Left lobe of liver (tissue), 2 donors: Measurements from ENCODE around the gene FOXL2. TPM values are rescaled to one million over a fixed set of nuclear protein-coding genes. Genes with fewer than 3 reads are reported as not detected.

Experiments used
- ATAC-seq: fragments of 200-7000 bp; cut with Tn5 transposase; one replicate; pipeline ENCODE4 v1.9.1; 2020; ENCODE audit warnings: mild to moderate bottlenecking, moderate library complexity
- DNase-seq: peaks from one replicate; pipeline ENCODE4 v3.0.0-alpha.2; 2020; ENCODE audit warnings: low spot score
- total RNA-seq: library from RNA; stranded (reverse); gene quantifications from one replicate; pipeline ENCODE4 v1.2.1, GENCODE V29; 2021
- donor health status: DM: no; HTN: no; CAD: no; lungs with moderate emphysema.
- donor health status: DM: no; HTN: yes; CAD: no.

The FOXL2 gene
- total RNA-seq, 1 donor from 2014 or later: 0.10 TPM

DNA sequence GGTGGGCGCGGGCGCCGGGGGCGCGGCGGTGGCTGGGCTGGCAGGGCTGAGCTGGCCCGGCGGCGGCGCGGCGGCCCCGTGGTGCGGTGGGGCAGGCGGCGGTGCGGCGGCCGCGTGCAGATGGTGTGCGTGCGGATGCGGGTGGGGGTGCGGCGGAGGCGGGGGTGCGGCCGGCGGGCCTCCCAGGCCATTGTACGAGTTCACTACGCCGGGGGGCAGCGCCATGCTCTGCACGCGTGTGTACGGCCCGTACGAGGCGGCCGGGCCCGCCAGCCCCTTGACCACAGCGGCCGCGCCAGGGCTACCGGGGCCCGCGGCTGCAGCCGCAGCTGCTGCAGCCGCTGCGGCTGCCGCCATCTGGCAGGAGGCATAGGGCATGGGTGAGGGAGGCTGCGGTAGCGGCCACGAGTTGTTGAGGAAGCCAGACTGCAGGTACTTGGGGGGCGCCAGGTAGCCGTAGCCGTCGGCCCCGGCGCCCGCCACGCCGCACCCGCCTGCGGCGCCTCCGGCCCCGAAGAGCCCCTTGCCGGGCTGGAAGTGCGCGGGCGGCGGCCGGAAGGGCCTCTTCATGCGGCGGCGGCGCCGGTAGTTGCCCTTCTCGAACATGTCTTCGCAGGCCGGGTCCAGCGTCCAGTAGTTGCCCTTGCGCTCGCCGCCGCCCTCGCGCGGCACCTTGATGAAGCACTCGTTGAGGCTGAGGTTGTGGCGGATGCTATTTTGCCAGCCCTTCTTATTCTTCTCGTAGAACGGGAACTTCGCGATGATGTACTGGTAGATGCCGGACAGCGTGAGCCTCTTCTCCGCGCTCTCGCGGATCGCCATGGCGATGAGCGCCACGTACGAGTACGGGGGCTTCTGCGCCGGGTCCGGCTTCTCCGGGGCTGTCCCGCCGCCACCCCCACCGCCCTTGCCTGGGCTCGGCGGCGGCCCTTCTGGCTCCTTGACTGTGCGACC, 951 bp downstream of the FOXL2 start:
- ATAC-seq: peak; percentile 71
- no peak for DNase-seq

DNA sequence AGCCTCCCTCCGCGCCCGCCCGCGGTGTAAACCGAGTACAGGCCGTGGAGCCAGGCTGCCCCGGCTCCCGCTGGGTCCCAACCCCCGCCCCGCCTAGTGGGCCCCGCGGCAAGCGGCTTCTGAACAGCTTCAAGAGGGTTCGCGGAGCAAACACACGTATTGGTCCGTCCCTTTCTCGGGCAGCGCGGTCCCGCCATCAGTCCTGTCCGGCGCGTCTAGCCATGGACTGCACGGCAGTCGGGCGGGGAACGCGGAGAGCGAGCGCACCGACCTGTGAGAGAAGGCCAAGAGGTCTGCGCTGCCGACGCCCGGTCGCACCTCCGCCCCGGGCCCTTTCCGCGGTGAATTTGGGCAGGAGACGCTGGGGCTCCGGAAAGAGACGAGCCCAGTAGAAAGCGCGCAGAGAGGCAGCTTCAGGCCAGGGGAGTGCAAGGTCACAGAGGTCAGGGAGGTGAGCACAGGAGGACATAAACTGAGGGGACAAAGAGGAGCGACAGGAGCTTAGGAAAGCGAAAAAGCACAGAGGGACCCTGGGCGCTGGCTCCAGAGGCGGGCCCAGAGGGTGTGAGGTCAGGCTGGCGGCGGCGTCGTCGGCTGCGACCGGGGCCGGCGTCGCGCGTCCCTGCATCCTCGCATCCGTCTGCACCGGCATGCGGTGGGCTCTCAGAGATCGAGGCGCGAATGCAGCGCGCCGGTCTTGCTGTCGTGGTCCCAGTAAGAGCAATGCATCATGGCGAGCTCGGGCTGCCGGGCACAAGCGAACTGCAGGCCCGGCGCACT, 1.8 kb downstream of the FOXL2 start:
- no peak for ATAC-seq
- DNase-seq: no peak

- no peak for ATAC-seq
- DNase-seq: no peak
These were observed 2.3 kb downstream of the FOXL2 start for GRCh38 chr3:138944654-138944928.

- no peak for ATAC-seq
- no peak for DNase-seq
These were observed 2.9 kb downstream of the FOXL2 start for GRCh38 chr3:138943724-138944653.

DNA sequence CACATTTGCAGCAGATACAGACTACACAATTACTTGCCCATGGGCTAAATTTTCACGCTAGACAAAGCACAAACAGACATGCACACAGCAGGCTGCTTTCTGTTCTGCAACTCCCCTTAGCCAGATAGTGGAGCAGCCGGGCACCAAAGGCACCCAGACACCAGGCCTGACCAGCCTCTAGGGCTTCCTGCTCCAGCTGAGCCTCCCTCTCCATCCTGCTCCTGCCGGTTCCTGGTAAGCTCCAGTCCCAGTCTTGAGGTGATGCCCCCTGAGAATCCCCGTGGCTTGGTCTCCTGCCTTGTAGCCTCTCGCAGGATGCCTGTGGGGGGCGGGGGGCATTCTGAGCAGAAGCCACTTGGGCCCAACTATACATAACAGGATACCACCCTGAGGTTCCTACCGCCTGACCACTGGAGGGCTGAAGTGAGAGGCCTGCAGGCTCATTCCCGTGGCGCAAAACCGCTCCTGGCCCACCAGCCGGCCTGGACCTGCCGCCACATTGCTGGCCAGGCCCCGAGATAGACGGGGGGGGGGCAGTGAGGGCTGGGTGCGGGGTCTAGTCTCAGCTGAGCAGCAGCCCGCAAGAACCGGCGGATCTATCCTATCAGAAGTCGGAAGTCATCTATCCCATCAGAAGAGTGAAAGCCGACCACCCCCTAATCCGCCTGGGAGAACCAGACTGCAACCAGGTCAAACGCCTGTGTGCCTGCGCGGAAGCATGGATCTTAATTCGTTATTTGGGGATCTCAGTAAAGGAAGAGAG, 3.9 kb downstream of the FOXL2 start:
- no peak for ATAC-seq
- DNase-seq: no peak

DNA sequence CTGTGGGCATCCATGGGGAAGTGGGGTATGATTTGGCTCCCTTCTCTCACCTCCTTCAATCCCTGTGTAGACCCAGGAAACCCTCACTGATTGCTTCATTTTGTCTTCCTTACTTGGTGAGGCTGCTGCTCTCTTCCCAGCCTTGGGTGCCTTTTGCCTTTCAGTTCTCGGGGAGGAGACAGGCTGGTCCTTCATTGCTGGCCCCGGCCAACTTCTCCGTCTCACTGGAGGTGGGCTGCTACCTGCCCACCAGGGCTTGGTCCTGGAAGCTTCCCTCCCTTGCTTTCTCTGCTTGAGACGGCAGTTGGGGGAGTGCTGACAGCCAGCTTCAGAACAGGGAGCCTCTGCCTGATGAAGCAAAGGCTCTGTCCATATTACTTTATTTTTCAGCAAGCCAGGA, 4.7 kb downstream of the FOXL2 start:
- ATAC-seq (no peak), DNase-seq (no peak)

GRCh38 chr3:138941259-138941885, 5.6 kb downstream of the FOXL2 start:
- peak; percentile 63 for ATAC-seq
- DNase-seq: no peak

GRCh38 chr3:138940446-138940845, 6.5 kb downstream of the FOXL2 start:
- DNase-seq (no peak), ATAC-seq (no peak)

- DNase-seq: no peak
These were observed 7.2 kb downstream of the FOXL2 start for GRCh38 chr3:138939561-138940241.

DNA sequence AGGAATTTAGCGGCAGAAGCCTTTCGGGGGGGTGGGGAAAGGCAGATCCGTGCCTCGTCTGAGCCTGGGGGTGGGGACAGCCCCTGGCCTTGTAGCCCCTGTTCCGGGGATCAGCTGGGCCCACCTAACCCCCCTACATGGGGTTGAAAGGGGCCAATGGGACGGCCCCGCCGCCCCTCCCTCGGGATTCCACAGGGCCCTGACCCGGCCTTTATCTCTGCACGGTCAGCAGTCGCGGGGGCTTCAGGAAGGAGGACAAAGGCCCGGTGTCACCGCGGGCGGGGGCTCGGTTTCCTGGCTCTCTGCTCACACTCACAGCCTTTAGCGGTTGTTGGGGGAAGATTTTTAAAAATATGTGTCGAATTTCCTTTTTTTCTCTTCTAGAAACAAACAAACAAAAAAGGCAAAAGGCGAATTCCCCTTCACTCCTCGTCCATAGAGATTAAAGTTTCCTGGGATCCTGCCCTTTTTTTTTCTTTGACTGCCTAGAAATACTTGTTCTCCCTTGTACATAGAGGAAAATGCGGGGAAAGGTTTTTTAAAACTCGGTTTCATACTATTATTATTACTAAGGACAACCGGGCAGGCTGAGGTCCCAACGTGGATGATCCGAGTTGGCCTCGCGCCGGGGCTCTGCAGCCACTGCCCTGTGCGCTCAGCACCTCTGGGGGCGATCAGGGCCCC, 7.9 kb downstream of the FOXL2 start:
- ATAC-seq (no peak), DNase-seq (no peak)

More at GRCh38 chr3:138939561-138940241, 7.2 kb downstream of the FOXL2 start:
- no peak for ATAC-seq

DNA sequence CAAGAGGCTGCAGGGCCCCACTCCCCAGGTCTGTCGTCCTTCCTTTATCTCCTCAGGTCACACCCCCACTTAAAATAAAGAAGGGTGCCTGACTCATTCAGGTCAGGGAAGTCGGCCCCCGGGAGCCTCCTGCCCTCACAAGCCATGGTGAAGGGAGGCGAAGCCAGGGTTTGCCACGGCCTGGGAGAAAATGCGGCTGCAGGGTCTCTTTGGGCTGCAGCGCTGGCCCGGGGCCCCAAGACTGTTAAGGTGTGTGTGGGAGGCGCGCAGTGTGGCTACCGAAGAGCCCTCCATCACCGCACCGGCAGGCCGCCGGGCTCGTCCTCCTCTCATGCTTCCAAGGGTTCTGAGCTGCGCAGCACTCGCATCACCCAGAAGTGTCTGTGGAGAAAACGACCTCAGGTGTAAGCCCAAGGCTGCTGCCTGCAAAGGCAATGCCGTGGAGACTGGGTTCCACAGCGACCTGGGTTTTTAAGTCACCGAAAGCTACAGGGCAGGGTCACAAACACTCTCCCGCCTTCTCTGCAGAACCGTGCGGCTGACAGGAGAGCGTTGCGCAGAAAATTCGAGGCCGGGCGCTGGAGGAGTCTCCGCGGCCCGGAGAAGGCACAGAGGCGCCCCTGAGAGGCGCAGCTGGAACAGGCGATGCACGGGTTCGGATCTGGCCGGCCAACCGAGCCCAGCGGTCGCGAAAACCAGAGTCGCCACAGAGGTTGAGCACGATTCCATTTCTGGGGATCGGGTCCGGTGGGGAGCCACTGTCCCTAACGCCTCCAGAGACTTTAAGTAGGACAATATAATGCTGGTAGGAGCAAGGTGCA, 8.7 kb downstream of the FOXL2 start:
- no peak for DNase-seq

DNA sequence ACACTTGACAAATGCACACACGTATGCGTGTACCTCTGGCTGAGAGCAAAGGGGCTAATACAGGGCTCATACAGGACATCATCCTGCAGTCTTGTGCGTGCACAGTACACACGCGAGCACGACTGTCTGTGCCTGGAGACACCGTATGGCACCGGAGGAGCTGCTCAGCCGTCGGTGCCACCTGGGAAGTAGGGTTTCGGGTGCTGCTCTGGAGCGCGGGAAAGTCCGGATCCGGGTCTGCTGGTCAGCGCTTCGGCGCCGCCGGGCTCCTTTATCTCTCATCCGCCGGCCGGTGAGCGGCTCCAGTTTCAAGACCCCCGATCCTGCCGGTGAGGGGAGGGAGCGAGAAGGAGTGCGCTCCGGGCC, 9.3 kb downstream of the FOXL2 start:
- DNase-seq (no peak), ATAC-seq (no peak)

More for the DNA sequence above, 8.7 kb downstream of the FOXL2 start:
- no peak for ATAC-seq

DNA sequence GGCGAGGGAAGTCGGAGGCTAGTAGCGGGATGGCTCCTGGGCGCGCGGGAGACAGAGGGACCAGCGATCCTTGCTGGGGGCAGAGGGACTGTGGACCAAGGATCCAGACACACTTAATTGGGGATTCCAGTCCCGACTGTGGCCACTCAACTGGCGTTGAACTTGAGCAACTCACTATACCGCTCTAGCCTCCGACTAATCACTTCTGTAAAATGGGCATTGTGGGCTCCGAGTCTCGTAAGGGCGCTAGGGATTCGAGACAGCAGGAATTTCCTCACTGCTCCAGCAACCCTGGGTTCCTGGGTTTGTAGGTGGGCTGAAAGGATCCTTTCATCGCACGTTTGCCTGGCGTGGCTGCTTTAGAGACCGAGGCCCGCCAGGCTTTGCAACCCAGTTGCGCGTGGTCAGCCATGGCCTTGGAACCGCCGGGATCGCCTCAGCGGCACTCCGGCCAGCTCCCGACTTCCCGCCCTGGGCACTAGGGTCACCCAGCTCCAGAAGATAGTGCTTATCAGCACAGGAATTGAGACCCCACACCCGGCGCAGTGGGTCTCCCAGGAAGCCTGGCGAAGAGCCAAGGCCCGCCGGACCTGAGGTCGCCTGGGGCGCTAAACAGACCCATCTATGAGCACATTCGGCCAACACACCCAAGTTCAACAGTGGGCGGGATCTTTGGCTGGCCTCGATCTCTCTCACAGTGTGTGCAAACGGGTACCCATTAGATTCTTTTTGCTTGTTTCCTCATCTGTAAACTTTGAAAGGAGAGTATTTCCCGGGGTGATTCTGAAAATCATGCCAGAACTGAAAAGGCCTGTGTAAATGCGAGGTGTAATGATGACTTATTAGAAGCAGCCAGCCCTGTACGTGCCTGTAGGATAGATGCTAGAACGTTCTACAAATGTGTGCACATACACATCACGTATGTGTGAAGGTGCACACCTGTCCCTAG, 9.9 kb downstream of the FOXL2 start:
- DNase-seq: no peak
- no peak for ATAC-seq

DNA sequence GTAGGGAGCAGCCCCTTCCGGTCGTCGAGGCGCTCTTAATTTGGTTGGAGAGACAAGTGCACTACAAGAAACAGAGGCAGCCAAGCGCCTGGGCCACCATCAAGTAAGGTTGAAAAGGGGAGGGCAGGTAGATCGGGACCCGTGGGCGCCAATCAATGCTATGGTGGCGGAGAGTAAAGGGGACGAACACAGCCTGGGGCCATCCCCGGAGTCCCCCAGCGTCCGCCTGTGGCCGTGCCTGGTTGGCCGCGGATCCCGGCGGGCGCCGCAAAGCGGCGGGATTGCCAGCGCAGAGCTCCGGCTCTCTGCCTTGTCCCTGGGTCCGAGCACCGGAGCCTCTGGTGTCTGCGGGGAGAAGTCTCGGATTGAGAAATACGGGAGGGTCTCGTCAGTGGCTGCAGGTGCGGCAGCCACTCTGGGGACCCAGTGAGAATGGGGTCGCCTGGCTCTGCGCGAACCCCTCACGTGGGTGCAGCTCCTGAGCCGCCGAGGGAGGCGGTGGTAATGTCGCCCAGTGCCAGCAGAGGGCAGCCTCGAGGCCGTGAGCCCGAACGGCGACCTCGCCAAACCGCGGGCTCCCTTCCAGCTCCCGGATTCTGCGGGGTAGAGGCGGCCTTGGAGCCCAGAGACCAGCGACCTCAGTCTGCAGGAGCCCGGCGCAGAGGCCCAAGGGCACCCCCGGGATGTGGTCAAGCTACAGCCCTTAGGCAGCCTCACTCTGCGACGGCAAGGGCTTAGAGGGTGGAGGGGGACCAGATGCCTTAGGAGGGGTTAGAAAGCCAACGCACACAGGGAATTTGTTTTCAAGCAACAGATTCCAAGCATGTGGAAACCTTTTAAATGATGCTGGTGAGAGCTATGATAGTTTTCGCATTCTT, 10.8 kb downstream of the FOXL2 start:
- DNase-seq (peak; percentile 78), ATAC-seq (peak; percentile 95)

GRCh38 chr3:138935505-138935862, 11.5 kb downstream of the FOXL2 start:
- ATAC-seq: no peak
- no peak for DNase-seq
